Vagina (tissue), 2 donors: ENCODE data around the gene BRCA1.

Source experiments
- CTCF ChIP-seq, 3 experiments: fragments of 450-650 bp in 2 of 3; fragments of 200-600 bp in 1 of 3; sonication (generic) in 1 of 3; IDR thresholded peaks; one replicate each; pipeline ENCODE4 v1.5.1; 2017 to 2019; ENCODE audit warnings: antibody characterized with exemption in 3 of 3, mild to moderate bottlenecking in 2 of 3, moderate library complexity in 2 of 3
- POLR2A ChIP-seq, 2 donors: fragments of 450-650 bp; IDR thresholded peaks; one replicate each; pipeline ENCODE4 v1.6.1; 2017; ENCODE audit warnings: antibody characterized with exemption in 2 of 2, mild to moderate bottlenecking in 2 of 2, moderate library complexity in 2 of 2

- TF ChIP-seq CTCF (IDR thresholded peaks at IDR 0.05): no peak
- TF ChIP-seq POLR2A (IDR thresholded peaks at IDR 0.05): no peak
Measured at GRCh38 chr17:43010667-43011308, 114.4 kb downstream of the BRCA1 start.
